Endothelial cell of umbilical vein (primary cell): ENCODE data around the gene GOLIM4. TPM values are rescaled to one million over a fixed set of nuclear protein-coding genes. Genes with fewer than 3 reads are reported as not detected.

Experiments used
- BruUV-seq: library from RNA; stranded (reverse); fragments of 400-500 nt; replicated peaks from 2 replicates; lab custom pipeline; 2021; lab: Mats Ljungman, UMichigan
- CTCF ChIA-PET: fragments of 300-600, 350-600 bp; sonication (Branson Sonifier 250); formaldehyde crosslinking; loops from one replicate; lab custom pipeline; 2021; ENCODE audit warnings: antibody characterized with exemption, inconsistent platforms; lab: Charles Lee
- POLR2A ChIA-PET: fragments of 300-600, 350-600 bp; sonication (Branson Sonifier 250); formaldehyde crosslinking; loops from one replicate; lab custom pipeline; 2021; ENCODE audit warnings: antibody characterized with exemption, inconsistent platforms; lab: Charles Lee
- DNase-seq: peaks from one replicate; pipeline ENCODE4 v3.0.0-alpha.2; 2011; ENCODE audit warnings: low read depth, low spot score
- FAIRE-seq: peaks from 2 replicates; lab custom pipeline; 2011; peaks lifted over from hg19 to GRCh38; lab: Jason Lieb, UNC
- H2AFZ ChIP-seq: 2 replicates; pipeline ENCODE4 v1.6.0; 2012; ENCODE audit warnings: low read depth, low read length, control low read depth, inconsistent platforms
- H3K27ac ChIP-seq: 2 replicates; pipeline ENCODE4 v1.5.1; 2011; ENCODE audit warnings: low read depth, mild to moderate bottlenecking, control low read depth, low read length, moderate library complexity; ENCODE audit not compliant: insufficient read depth
- H3K27me3 ChIP-seq, 2 experiments: 2 replicates each; pipeline versions ENCODE4 v1.6.0 to v1.6.1; 2011; ENCODE audit warnings: low read length in 2 of 2, mixed read lengths in 1 of 2; ENCODE audit not compliant: control insufficient read depth in 2 of 2, insufficient read depth in 2 of 2
- H3K36me3 ChIP-seq, 2 experiments: 2 replicates in 1 of 2; 3 replicates in 1 of 2; pipeline ENCODE4 v1.5.1; 2011; ENCODE audit warnings: low read length in 2 of 2, mild to moderate bottlenecking in 1 of 2, moderate library complexity in 1 of 2; ENCODE audit not compliant: control insufficient read depth in 2 of 2, insufficient read depth in 2 of 2; ENCODE audit errors: extremely low read depth in 1 of 2
- H3K4me1 ChIP-seq: 3 replicates; pipeline ENCODE4 v1.5.1; 2011; ENCODE audit warnings: mild to moderate bottlenecking, low read length; ENCODE audit not compliant: control insufficient read depth, insufficient read depth; ENCODE audit errors: extremely low read depth
- H3K4me2 ChIP-seq: 2 replicates; pipeline ENCODE4 v1.6.1; 2011; ENCODE audit warnings: low read length, control low read depth, mixed read lengths; ENCODE audit not compliant: insufficient read depth
- H3K4me3 ChIP-seq, 3 experiments: fragments of 200-600 bp in 1 of 3; sonication (generic), shearing (Covaris generic) in 1 of 3; replicated peaks in 1 of 3; 2 replicates each; pipeline ENCODE4 v1.5.1; 2011 to 2016; ENCODE audit warnings: control low read depth in 3 of 3, low read length in 3 of 3, mild to moderate bottlenecking in 2 of 3, inconsistent platforms in 1 of 3, low read depth in 1 of 3, moderate library complexity in 1 of 3; ENCODE audit not compliant: insufficient read depth in 1 of 3
- H3K79me2 ChIP-seq: 2 replicates; pipeline ENCODE4 v1.6.0; 2012; ENCODE audit warnings: low read length, inconsistent platforms; ENCODE audit not compliant: control insufficient read depth, insufficient read depth
- H3K9ac ChIP-seq: replicated peaks from 2 replicates; pipeline ENCODE3; 2011; ENCODE audit warnings: low read length, control low read depth; ENCODE audit not compliant: insufficient read depth; ENCODE audit errors: extremely low read depth
- H3K9me1 ChIP-seq: replicated peaks from 3 replicates; pipeline ENCODE4 v1.6.0; 2011; ENCODE audit warnings: mild to moderate bottlenecking, low read length; ENCODE audit not compliant: control insufficient read depth, insufficient read depth; ENCODE audit errors: extremely low read depth
- H3K9me3 ChIP-seq: replicated peaks from 2 replicates; pipeline ENCODE4 v1.5.1; 2012; ENCODE audit warnings: low read length, inconsistent platforms; ENCODE audit not compliant: control insufficient read depth, insufficient read depth
- H4K20me1 ChIP-seq: replicated peaks from 2 replicates; pipeline ENCODE3; 2011; ENCODE audit warnings: mild to moderate bottlenecking, low read length; ENCODE audit not compliant: control insufficient read depth, insufficient read depth; ENCODE audit errors: extremely low read depth
- EZH2 ChIP-seq: IDR thresholded peaks from 2 replicates; pipeline ENCODE4 v1.6.1; 2012; ENCODE audit warnings: borderline replicate concordance, low read depth, mild to moderate bottlenecking, moderate library complexity, low read length, inconsistent platforms; ENCODE audit not compliant: severe bottlenecking
- GATA2 ChIP-seq: IDR thresholded peaks from 2 replicates; pipeline ENCODE4 v1.7.0; 2011; ENCODE audit warnings: low read depth, mild to moderate bottlenecking, moderate library complexity, mixed read lengths, low read length; ENCODE audit not compliant: insufficient read length, insufficient read depth
- JUN ChIP-seq: IDR thresholded peaks from 2 replicates; pipeline ENCODE4 v1.6.1; 2011; ENCODE audit warnings: borderline replicate concordance, low read depth; ENCODE audit not compliant: insufficient read length, insufficient read depth
- MYC ChIP-seq: IDR thresholded peaks from one replicate; pipeline ENCODE4 v1.6.1; 2011; ENCODE audit warnings: mild to moderate bottlenecking, low read depth, low read length
- dilution Hi-C: fragments of 300-500 bp; cut with MboI; formaldehyde crosslinking; loops from one replicate; pipeline ENCODE4 v1.15.0; 2019; ENCODE audit warnings: low sequenced_read_pairs; ENCODE audit not compliant: extremely low pct_ligation_motif_present
- intact Hi-C: fragments of 100-400 bp; cut with micrococcal nuclease; formaldehyde crosslinking; loops from one replicate; pipeline ENCODE4 v1.10.0; 2022
- polyA plus RNA-seq, 4 experiments: library from polyadenylated mRNA; depleted of rRNA in 3 of 4; stranded (reverse) in 3 of 4; unstranded in 1 of 4; fragments of >200 nt; gene quantifications; 2 replicates each; pipeline versions ENCODE4 v1.2.1 to v1.2.3, GENCODE V29; 2011 to 2012; ENCODE audit warnings: missing spikeins in 1 of 4
- total RNA-seq: library from RNA; stranded (reverse); gene quantifications from 2 replicates; pipeline ENCODE4 v1.2.3, GENCODE V29; 2021
- TF ChIP-seq, protein P1 (sequence below), 2 donors: IDR thresholded peaks; 1 replicate in 1 of 2; 2 replicates in 1 of 2; pipeline ENCODE4 v1.5.1; 2011; ENCODE audit warnings: low read length in 2 of 2, mild to moderate bottlenecking in 2 of 2, moderate library complexity in 2 of 2, control low read depth in 1 of 2, inconsistent platforms in 1 of 2, low read depth in 1 of 2; ENCODE audit not compliant: insufficient read depth in 1 of 2; ENCODE audit errors: extremely low read depth in 1 of 2

Gene GOLIM4
- total and polyA plus RNA-seq, 2 donors (not counting 3 experiments of a cell fraction or from before 2014, with no cell fraction given): 11.7 to 40.8 TPM

DNA sequence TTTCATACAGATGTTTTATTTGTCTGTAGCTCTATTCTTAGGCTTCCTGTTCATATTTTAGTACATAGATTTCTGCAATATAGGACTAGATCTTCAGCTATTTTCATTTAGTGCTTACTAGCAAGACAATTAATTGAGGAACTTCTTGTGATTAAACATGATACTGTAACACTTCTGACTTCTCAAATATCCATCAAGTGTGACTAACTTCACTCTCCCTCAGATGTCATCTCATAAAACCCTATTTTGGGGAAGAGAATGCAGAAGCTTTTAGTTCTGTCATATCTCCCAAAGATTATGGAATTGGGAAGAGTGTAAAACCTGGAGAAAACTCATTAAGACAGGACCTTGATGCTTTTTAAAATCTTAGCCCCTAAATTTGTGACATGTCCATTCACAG is 28.6 kb upstream of the GOLIM4 start:
- H3K4me2 ChIP-seq: no peak overlapping the region
- ChIA-PET POLR2A (no interaction called here), CTCF (interaction anchor here (1.5 kb wide), 1 partner anchor 76 kb away, joined by 7 read pairs; no protein-coding TSS in a partner anchor)
- no peaks in the 10 kb centered on the region for H3K4me1 ChIP-seq
- no peaks in the 10 kb centered on the region for H3K9me1 ChIP-seq
- H3K27me3 ChIP-seq: no peaks in the 10 kb centered on the region
- no peak overlapping the region for H3K9ac ChIP-seq
- H3K4me3 ChIP-seq: no peak overlapping the region
- H3K79me2 ChIP-seq: no peaks in the 10 kb centered on the region
- H4K20me1 ChIP-seq: no peaks in the 10 kb centered on the region
- TF ChIP-seq GATA2: no peak
- no peak for TF ChIP-seq JUN
- TF ChIP-seq, protein P1, sequence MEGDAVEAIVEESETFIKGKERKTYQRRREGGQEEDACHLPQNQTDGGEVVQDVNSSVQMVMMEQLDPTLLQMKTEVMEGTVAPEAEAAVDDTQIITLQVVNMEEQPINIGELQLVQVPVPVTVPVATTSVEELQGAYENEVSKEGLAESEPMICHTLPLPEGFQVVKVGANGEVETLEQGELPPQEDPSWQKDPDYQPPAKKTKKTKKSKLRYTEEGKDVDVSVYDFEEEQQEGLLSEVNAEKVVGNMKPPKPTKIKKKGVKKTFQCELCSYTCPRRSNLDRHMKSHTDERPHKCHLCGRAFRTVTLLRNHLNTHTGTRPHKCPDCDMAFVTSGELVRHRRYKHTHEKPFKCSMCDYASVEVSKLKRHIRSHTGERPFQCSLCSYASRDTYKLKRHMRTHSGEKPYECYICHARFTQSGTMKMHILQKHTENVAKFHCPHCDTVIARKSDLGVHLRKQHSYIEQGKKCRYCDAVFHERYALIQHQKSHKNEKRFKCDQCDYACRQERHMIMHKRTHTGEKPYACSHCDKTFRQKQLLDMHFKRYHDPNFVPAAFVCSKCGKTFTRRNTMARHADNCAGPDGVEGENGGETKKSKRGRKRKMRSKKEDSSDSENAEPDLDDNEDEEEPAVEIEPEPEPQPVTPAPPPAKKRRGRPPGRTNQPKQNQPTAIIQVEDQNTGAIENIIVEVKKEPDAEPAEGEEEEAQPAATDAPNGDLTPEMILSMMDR (IDR thresholded peaks at IDR 0.05; ENCODE audit: extremely low read depth in 1 of 2, insufficient read depth in 1 of 2, low read depth in 1 of 2, low read length in 2 of 2): no peak
- TF ChIP-seq MYC: no peak
- TF ChIP-seq EZH2: no peak
- H3K27ac ChIP-seq: no peak overlapping the region
- H2AFZ ChIP-seq: no peak overlapping the region
- H3K36me3 ChIP-seq: no peaks in the 10 kb centered on the region
- DNase-seq: no peak
- dilution Hi-C loops (no loop called here), intact Hi-C loops (no loop called here)
- FAIRE-seq: no peak
- no peaks in the 10 kb centered on the region for H3K9me3 ChIP-seq
- no TSS peak for BruUV-seq
